Fibroblast of skin of scalp (primary cell): ENCODE results near the gene SDHAF2.
"Not testable (repeated sequence)": the region's sequence is repeated elsewhere in the genome, so short reads cannot be mapped to it uniquely, and the experiment has no call there.

Experiments
- DNase-seq: peaks from one replicate; pipeline ENCODE4 v3.0.0-alpha.2; 2013

SDHAF2 gene

GRCh38 chr11:61477126-61477525, 47.2 kb downstream of the SDHAF2 start:
- no peak for DNase-seq

- DNase-seq, result no peak
Measured at GRCh38 chr11:61477727-61478148, 47.8 kb downstream of the SDHAF2 start.

GRCh38 chr11:61479360-61480058, 49.6 kb downstream of the SDHAF2 start:
- not testable (repeated sequence) for DNase-seq

GRCh38 chr11:61480261-61480993, 50.5 kb downstream of the SDHAF2 start:
- no peak for DNase-seq

- DNase-seq, result no peak
Measured at GRCh38 chr11:61480994-61481335, 51.0 kb downstream of the SDHAF2 start.

- DNase-seq, result no peak
Measured at GRCh38 chr11:61481806-61482205, 51.9 kb downstream of the SDHAF2 start.

GRCh38 chr11:61482513-61482912, 52.6 kb downstream of the SDHAF2 start:
- no peak for DNase-seq

GRCh38 chr11:61484541-61484940, 54.6 kb downstream of the SDHAF2 start:
- no peak for DNase-seq

GRCh38 chr11:61485080-61485479, 55.2 kb downstream of the SDHAF2 start:
- DNase-seq, result no peak

GRCh38 chr11:61486011-61486620, 56.2 kb downstream of the SDHAF2 start:
- DNase-seq, result no peak

GRCh38 chr11:61486779-61487178, 56.9 kb downstream of the SDHAF2 start:
- no peak for DNase-seq

GRCh38 chr11:61487342-61488025, 57.6 kb downstream of the SDHAF2 start:
- DNase-seq, result no peak

- DNase-seq, result peak; percentile 9
Measured at GRCh38 chr11:61488651-61489291, 58.8 kb downstream of the SDHAF2 start.

- DNase-seq, result no peak
Measured at GRCh38 chr11:61489833-61490721, 60.2 kb downstream of the SDHAF2 start.

GRCh38 chr11:61491736-61492395, 61.9 kb downstream of the SDHAF2 start:
- DNase-seq, result no peak

- no peak for DNase-seq
Measured at GRCh38 chr11:61494381-61494961, 64.5 kb downstream of the SDHAF2 start.

- DNase-seq, result no peak
Measured at GRCh38 chr11:61495801-61496601, 66.1 kb downstream of the SDHAF2 start.
